Jurkat, Clone E6-1 (cell line): Measurements from ENCODE around the gene USH1G.
A peak's percentile ranks its signal among the peaks of the same experiment; 100 is the strongest.
"Not testable (repeated sequence)": the region's sequence is repeated elsewhere in the genome, so short reads cannot be mapped to it uniquely, and the experiment has no call there.

Experiments used
- DNase-seq: peaks from one replicate; pipeline ENCODE4 v3.0.0-alpha.2; 2011; ENCODE audit warnings: low read depth, low spot score
- H3K4me3 ChIP-seq: 2 replicates; pipeline ENCODE4 v1.5.1; 2011; ENCODE audit warnings: mild to moderate bottlenecking, low read length, control low read depth, moderate library complexity

Gene USH1G

GRCh38 chr17:74911423-74911822 is 11.6 kb downstream of the USH1G start:
- DNase-seq, H3K4me3 ChIP-seq: not testable (repeated sequence)

GRCh38 chr17:74909097-74909496 is 14.0 kb downstream of the USH1G start:
- not testable (repeated sequence) for H3K4me3 ChIP-seq

GRCh38 chr17:74907012-74907411 is 16.0 kb downstream of the USH1G start:
- no peak overlapping the region for H3K4me3 ChIP-seq
- DNase-seq = no peak

More at GRCh38 chr17:74909097-74909496, 14.0 kb downstream of the USH1G start:
- DNase-seq = not testable (repeated sequence)

- not testable (repeated sequence) for H3K4me3 ChIP-seq
- peak; percentile 19 for DNase-seq
These were observed 16.8 kb downstream of the USH1G start for GRCh38 chr17:74906214-74906793.

- H3K4me3 ChIP-seq = no peak overlapping the region
- no peak for DNase-seq
These were observed 18.2 kb downstream of the USH1G start for GRCh38 chr17:74904687-74905409.

- no peak overlapping the region for H3K4me3 ChIP-seq
- no peak for DNase-seq
These were observed 19.4 kb downstream of the USH1G start for GRCh38 chr17:74903671-74904070.

GRCh38 chr17:74903034-74903433 is 20.0 kb downstream of the USH1G start:
- no peak overlapping the region for H3K4me3 ChIP-seq
- no peak for DNase-seq

GRCh38 chr17:74901353-74902135 is 21.5 kb downstream of the USH1G start:
- H3K4me3 ChIP-seq = no peak overlapping the region
- DNase-seq = no peak

- H3K4me3 ChIP-seq = no peak overlapping the region
- no peak for DNase-seq
These were observed 22.8 kb downstream of the USH1G start for GRCh38 chr17:74900208-74900607.

GRCh38 chr17:74898376-74898946 is 24.6 kb downstream of the USH1G start:
- no peak overlapping the region for H3K4me3 ChIP-seq
- DNase-seq = no peak

GRCh38 chr17:74893936-74894671 is 29.0 kb downstream of the USH1G start:
- H3K4me3 ChIP-seq = no peak overlapping the region

GRCh38 chr17:74892974-74893911 is 29.8 kb downstream of the USH1G start, which contains the start of gene FADS6:
TSS of gene FADS6 (minus strand) at chr17:74893633. CDS start at chr17:74893595, 38 bp downstream.
- DNase-seq = no peak
- no peak within 1 kb of the TSS for H3K4me3 ChIP-seq

More at GRCh38 chr17:74893936-74894671, 29.0 kb downstream of the USH1G start:
- no peak for DNase-seq

- DNase-seq = no peak
- no peak overlapping the region for H3K4me3 ChIP-seq
These were observed 30.8 kb downstream of the USH1G start for GRCh38 chr17:74892013-74892841.

GRCh38 chr17:74890554-74890953 is 32.5 kb downstream of the USH1G start:
- H3K4me3 ChIP-seq = no peak overlapping the region
- no peak for DNase-seq

GRCh38 chr17:74888469-74888868 is 34.6 kb downstream of the USH1G start:
- no peak overlapping the region for H3K4me3 ChIP-seq

GRCh38 chr17:74883241-74883745 is 39.8 kb downstream of the USH1G start:
- H3K4me3 ChIP-seq = no peak overlapping the region
- no peak for DNase-seq

More at GRCh38 chr17:74888469-74888868, 34.6 kb downstream of the USH1G start:
- DNase-seq = no peak
